Activated T-cell treated with anti-CD3 and anti-CD28 coated beads, Interleukin-2, amount 50 U/mL, for 24 hours (primary cell): ENCODE data around the gene SDHC.
"Not testable (repeated sequence)": the region's sequence is repeated elsewhere in the genome, so short reads cannot be mapped to it uniquely, and the experiment has no call there.

Experiments used
- DNase-seq: peaks from one replicate; pipeline ENCODE4 v3.0.0-alpha.2; 2020
- H3K27ac Mint-ChIP-seq: 2 replicates; pipeline ENCODE4 v1.8.0; 2020; ENCODE audit warnings: mild to moderate bottlenecking, mixed read lengths
- H3K27me3 Mint-ChIP-seq: 2 replicates; pipeline ENCODE4 v1.8.0; 2020; ENCODE audit warnings: mixed read lengths
- H3K36me3 Mint-ChIP-seq: 2 replicates; pipeline ENCODE4 v1.8.0; 2020; ENCODE audit warnings: low read depth, mixed read lengths
- H3K4me1 Mint-ChIP-seq: 2 replicates; pipeline ENCODE4 v1.8.0; 2020; ENCODE audit warnings: low read depth, mixed read lengths
- H3K4me3 Mint-ChIP-seq: 2 replicates; pipeline ENCODE4 v1.8.0; 2020; ENCODE audit warnings: mild to moderate bottlenecking, moderate library complexity, mixed read lengths
- H3K9me3 Mint-ChIP-seq: 2 replicates; pipeline ENCODE4 v1.8.0; 2020; ENCODE audit warnings: mixed read lengths

Gene SDHC

DNA sequence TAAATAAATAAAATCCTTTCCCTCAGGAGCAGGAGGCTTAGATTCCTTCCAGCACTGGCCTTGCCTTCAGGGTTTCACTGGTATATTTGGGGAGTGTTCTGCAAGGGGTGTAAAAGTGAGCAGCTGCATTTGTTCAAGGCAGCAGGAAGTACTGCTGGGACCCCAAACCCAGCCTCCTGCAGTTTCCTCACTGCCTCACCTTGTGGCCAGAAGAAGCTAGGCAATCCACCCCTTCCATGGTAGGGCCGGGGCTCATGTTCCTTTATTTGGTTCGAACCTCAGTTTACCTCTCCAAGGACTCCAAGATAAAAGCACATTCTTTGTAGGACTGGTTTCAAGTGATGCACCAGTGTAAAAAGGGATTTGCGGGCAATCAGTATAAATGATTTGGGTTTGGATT is 74.5 kb downstream of the SDHC start:
- H3K27ac Mint-ChIP-seq, result peak overlapping the region; percentile 97
- H3K9me3 Mint-ChIP-seq, result no peaks in the 10 kb centered on the region
- peaks cover 3% of the 10 kb centered on the region for H3K36me3 Mint-ChIP-seq
- no peak overlapping the region for H3K4me3 Mint-ChIP-seq
- DNase-seq, result no peak
- peaks cover 53% of the 10 kb centered on the region for H3K4me1 Mint-ChIP-seq
- H3K27me3 Mint-ChIP-seq, result no peaks in the 10 kb centered on the region

DNA sequence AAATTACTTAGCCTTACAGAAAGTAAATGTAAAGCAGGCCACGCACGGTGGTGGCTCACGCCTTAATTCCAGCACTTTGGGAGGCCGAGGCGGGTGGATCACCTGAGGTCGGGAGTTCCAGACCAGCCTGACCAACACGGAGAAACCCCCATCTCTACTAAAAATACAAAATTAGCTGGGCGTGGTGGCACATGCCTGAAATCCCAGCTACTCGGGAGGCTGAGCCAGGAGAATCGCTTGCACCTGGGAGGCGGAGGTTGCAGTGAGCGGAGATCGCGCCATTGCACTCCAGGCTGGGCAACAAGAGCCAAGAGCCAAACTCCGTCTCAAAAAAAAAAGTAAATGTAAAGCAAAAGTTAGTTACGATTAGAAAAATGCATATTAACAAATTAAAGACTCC is 75.0 kb downstream of the SDHC start:
- DNase-seq, result not testable (repeated sequence)
- H3K4me1 Mint-ChIP-seq, result peaks cover 53% of the 10 kb centered on the region
- peak overlapping the region; percentile 79 for H3K4me3 Mint-ChIP-seq

DNA sequence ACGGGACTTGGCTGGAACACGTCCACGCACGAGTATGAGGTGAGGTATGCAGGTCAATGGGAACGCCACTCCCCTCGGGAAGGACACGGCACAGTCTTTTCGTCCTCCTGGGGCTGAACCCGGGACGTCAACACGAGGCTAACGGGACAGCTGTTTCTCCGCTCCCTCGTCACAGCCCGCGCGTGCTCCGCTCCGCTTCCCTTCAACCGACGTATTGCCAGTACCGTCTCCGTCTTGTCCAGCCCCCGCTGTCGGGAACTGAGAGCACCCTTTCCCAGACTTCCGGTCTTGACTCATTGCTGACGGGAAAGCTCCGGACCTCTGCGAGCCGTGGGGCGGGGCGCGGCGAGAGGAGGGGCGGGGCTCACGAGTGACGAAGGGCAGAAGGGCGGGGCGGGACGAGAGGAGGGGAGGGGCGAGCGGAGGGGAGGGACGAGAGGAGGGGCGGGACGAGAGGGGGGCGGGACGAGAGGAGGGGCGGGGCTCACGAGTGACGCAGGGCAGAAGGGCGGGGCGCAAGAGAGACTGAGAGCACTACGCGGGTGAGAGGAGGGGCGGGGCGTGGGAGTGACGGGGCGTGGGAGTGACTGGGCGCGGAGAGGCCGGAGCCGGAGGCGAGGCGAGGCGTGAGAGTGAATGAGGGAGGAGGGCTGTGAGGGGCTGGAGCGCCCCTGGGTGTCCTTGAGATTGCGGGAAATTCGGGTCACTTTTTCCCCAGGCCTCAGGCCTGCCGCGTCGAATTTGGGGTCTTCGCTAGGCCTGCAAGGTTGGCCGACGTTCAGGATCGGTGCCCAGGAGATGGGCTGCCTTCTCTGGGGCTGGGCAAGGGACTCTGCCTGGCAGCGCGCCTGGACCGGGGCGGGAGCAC is 75.7 kb downstream of the SDHC start:
- peaks cover 53% of the 10 kb centered on the region for H3K4me1 Mint-ChIP-seq
- peak overlapping the region; percentile 87 for H3K4me3 Mint-ChIP-seq
- peak overlapping the region; percentile 97 for H3K27ac Mint-ChIP-seq
- peak; percentile 92 for DNase-seq
- peaks cover 3% of the 10 kb centered on the region for H3K36me3 Mint-ChIP-seq
- no peaks in the 10 kb centered on the region for H3K27me3 Mint-ChIP-seq
- no peaks in the 10 kb centered on the region for H3K9me3 Mint-ChIP-seq

More for the DNA sequence above, 75.0 kb downstream of the SDHC start:
- H3K27ac Mint-ChIP-seq, result peak overlapping the region; percentile 97
- H3K27me3 Mint-ChIP-seq, H3K36me3 Mint-ChIP-seq, H3K9me3 Mint-ChIP-seq: not testable (repeated sequence)

DNA sequence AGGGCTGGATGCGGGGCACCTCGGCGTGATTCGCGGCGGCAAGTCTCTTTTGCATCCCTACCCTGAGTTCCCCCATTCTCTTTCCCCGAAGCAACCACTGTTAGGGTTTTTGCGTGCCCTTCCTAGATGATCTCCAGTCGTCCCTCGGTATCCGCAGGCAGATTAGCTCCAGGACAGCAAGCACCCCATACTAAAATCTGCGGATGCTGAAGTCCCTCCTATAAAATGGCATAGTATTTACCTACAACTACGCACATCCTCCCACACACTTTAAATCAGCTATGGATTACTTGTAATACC is 76.3 kb downstream of the SDHC start:
- Mint-ChIP-seq H3K9me3 (no peaks in the 10 kb centered on the region), H3K36me3 (peaks cover 3% of the 10 kb centered on the region), H3K27me3 (no peaks in the 10 kb centered on the region), H3K4me1 (peaks cover 53% of the 10 kb centered on the region), H3K27ac (peak overlapping the region; percentile 97), H3K4me3 (peak overlapping the region; percentile 87)
- no peak for DNase-seq

DNA sequence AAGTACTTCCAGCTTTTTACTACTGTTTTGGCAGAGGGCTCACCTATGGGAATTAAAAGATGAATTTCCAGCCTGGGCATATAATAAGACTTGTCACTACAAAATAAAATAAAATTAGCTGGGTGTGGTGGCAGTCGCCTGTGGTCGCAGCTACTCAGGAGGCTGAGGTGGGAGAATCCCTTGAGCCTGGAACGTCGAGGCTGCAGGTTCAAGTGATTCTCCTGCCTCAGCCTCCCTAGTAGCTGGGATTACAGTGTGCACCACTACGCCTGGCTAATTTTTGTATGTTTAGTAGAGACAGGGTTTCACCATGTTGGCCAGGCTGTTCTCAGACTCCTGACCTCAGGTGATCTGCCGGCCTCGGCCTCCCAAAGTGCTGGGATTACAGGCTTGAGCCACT is 77.0 kb downstream of the SDHC start:
- Mint-ChIP-seq H3K4me1 (peaks cover 51% of the 10 kb centered on the region), H3K4me3 (peak overlapping the region; percentile 87)
- not testable (repeated sequence) for H3K27ac Mint-ChIP-seq, H3K27me3 Mint-ChIP-seq, DNase-seq, H3K9me3 Mint-ChIP-seq, H3K36me3 Mint-ChIP-seq

DNA sequence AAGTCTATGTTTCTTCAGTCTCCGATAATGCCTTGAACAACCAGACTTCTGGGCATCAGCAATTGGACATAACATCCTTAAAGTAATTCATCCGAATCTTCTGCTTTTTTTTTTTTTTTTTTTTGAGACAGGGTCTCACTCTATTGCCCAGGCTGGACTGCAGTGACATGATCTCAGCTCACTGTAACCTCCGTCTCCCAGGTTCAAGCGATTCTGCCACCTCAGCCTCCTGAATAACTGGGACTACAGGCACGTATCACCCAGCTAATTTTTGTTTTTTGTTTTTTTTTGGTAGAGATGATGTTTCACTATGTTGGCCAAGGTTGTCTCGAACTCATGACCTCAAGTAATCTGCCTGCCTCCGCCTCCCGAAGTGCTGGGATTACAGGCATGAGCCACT is 77.4 kb downstream of the SDHC start:
- Mint-ChIP-seq H3K9me3 (no peaks in the 10 kb centered on the region), H3K27ac (no peak overlapping the region), H3K27me3 (no peaks in the 10 kb centered on the region), H3K4me1 (peaks cover 47% of the 10 kb centered on the region), H3K36me3 (peaks cover 3% of the 10 kb centered on the region), H3K4me3 (peak overlapping the region; percentile 35)
- DNase-seq, result no peak

DNA sequence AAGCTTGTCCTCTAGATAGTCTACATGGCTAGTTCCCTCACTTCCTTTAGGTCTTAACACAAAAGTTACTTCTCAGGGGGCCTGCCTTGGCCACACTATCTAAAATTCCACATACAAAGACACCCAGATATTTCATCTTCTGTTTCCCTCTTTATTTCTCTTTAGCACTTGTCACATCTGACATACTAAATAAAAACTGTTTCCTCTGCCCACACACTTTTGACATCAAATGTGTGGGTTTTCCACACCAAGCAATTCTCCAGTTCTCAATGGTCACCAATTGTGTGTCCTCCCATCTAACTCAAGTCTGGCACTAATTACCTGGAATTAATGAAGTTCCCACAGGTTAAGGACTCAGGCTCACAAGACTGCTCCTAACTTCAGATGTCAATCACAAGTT is 79.0 kb downstream of the SDHC start:
- Mint-ChIP-seq H3K9me3 (no peaks in the 10 kb centered on the region), H3K36me3 (peaks cover 3% of the 10 kb centered on the region), H3K27ac (no peak overlapping the region), H3K4me1 (peaks cover 37% of the 10 kb centered on the region), H3K27me3 (no peaks in the 10 kb centered on the region), H3K4me3 (no peak overlapping the region)
- no peak for DNase-seq

DNA sequence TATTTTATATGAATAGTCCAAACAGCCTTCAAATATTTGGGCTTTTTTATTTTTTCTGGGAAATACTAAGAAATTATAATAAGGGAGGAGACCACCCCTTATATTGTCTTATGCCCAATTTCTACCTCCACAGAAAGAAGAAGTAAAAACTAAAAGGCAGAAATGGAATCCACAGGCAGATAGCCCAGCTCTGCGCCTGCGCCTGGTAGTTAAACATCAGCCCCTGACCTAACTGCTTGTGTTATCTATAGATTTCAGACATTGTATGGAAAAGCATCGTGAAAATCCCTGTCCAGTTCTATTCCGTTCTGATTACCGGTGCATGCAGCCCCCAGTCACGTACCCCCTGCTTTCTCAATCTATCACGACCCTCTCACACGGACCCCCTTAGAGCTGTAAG is 82.9 kb downstream of the SDHC start:
- Mint-ChIP-seq H3K36me3 (peaks cover 14% of the 10 kb centered on the region), H3K4me1 (peaks cover 42% of the 10 kb centered on the region)
- not testable (repeated sequence) for DNase-seq, H3K27me3 Mint-ChIP-seq, H3K4me3 Mint-ChIP-seq, H3K9me3 Mint-ChIP-seq, H3K27ac Mint-ChIP-seq

DNA sequence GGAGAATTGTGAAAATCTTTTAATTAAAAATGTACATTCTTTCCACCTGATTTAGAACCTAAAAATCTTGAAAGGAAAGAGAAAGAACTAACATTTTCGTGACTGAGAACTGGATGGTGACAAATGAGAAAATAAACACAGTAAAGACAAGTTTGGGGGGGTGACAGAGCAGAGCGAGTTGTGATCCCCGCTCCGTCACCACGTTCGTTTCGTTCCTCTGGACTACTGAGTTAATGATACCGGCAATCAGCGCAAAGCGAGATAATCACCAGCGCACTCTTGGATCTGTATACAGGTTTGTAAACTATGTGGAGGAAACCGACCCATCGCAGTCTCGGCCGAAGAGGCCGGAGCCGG is 84.7 kb downstream of the SDHC start:
- H3K36me3 Mint-ChIP-seq, result peaks cover 14% of the 10 kb centered on the region
- H3K4me3 Mint-ChIP-seq, result peak overlapping the region; percentile 91
- peaks cover 42% of the 10 kb centered on the region for H3K4me1 Mint-ChIP-seq
- H3K9me3 Mint-ChIP-seq, result no peaks in the 10 kb centered on the region
- no peak for DNase-seq
- peak overlapping the region; percentile 100 for H3K27ac Mint-ChIP-seq
- no peaks in the 10 kb centered on the region for H3K27me3 Mint-ChIP-seq

DNA sequence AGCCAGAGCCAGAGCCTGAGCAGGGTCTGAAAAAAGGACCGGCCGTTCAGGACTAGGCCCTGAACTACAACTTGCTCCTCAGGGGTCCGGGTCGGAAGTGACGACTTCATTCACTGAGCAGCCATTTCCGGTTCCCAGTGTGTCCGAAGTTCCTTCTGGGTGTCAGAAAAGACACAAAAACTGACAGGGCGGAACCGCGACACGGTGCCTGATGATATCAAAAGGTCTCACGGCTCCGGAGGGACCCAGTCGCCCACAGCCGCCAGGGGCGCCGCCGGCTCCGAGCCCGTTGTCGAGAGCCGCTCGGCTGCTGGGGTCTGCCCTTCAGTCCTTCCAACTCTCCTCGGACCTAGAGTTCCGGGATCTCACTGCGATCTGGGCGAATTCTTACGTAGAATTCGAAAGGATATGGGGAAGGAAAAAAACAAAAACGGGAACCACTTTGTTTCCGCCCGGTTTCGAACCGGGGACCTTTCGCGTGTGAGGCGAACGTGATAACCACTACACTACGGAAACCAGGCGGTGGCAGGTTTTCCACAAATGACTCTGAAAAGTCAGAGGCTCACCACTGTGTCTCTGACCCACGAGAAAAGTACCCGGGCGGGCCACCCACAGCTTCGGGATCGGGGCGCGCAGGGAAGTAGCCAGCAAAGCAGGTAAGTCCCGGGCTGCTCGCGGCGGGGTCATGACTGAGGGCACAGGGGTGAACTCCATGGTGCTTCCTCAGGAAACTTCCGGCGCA is 85.2 kb downstream of the SDHC start:
- no peaks in the 10 kb centered on the region for H3K27me3 Mint-ChIP-seq
- peaks cover 48% of the 10 kb centered on the region for H3K4me1 Mint-ChIP-seq
- peak overlapping the region; percentile 100 for H3K27ac Mint-ChIP-seq
- DNase-seq, result peak; percentile 96
- peak overlapping the region; percentile 91 for H3K4me3 Mint-ChIP-seq
- H3K36me3 Mint-ChIP-seq, result peaks cover 14% of the 10 kb centered on the region
- no peaks in the 10 kb centered on the region for H3K9me3 Mint-ChIP-seq

DNA sequence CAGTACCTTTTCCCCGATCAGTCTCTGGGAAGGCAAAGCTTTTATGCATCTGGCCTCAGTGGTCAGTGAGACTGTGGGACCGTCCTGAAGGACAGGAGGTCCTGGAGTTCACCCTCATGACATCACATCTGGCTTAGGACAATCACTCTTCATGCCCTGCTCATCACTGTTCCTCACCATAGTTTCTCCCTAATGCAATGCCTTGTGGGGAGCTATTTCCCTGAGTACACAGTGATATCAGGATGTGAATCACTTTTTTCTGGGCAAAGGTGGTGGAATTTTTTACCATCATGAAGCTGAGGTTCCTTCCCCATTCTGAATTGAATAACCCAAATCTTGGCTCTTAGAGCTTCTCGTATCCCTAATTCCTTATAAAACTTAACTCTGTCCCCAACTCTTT is 88.3 kb downstream of the SDHC start:
- no peak for DNase-seq
- no peak overlapping the region for H3K4me3 Mint-ChIP-seq
- no peak overlapping the region for H3K27ac Mint-ChIP-seq
- peaks cover 14% of the 10 kb centered on the region for H3K36me3 Mint-ChIP-seq
- no peaks in the 10 kb centered on the region for H3K9me3 Mint-ChIP-seq
- H3K4me1 Mint-ChIP-seq, result peaks cover 52% of the 10 kb centered on the region
- no peaks in the 10 kb centered on the region for H3K27me3 Mint-ChIP-seq

DNA sequence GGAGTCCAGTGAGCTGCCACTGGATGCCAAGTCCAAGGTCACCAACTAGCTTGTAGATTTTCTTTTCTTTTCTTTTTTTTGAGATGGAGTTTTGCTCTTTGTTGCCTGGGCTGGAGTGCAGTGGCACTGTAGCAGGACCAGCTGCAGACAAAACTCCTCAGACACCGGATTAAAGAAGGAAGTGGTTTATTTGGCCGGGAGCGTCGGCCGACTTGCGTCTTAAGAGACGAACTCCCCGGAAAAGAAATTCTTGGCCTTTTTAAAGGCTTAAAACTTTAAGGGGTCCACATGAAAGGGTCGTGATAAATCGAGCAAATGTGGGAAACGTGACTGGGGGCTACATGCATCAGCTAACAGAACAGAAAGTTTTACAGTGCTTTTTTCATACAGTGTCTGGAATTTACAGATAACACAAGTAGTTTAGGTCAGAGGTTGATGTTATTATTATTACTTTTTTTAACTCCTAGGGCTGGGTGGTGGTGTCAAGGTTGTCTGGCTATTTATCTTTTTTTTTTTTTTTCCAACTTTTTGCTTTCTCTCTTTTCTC is 89.9 kb downstream of the SDHC start:
- Mint-ChIP-seq H3K27me3 (no peaks in the 10 kb centered on the region), H3K4me3 (peak overlapping the region; percentile 43), H3K4me1 (peaks cover 47% of the 10 kb centered on the region), H3K9me3 (no peaks in the 10 kb centered on the region), H3K27ac (no peak overlapping the region), H3K36me3 (peaks cover 11% of the 10 kb centered on the region)
- DNase-seq, result no peak

DNA sequence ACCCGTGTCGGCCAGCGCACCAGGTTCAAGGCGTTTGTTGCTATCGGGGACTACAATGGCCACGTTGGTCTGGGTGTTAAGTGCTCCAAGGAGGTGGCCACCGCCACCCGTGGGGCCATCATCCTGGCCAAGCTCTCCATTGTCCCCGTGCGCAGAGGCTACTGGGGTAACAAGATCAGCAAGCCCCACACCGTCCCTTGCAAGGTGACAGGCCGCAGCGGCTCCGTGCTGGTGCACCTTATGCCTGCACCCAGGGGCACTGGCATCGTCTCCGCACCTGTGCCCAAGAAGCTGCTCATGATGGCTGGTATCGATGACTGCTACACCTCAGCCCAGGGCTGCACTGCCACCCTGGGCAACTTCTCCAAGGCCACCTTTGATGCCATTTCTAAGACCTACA is 92.4 kb downstream of the SDHC start:
- H3K36me3 Mint-ChIP-seq, H3K27me3 Mint-ChIP-seq, H3K9me3 Mint-ChIP-seq, H3K4me3 Mint-ChIP-seq, H3K27ac Mint-ChIP-seq, DNase-seq: not testable (repeated sequence)
- H3K4me1 Mint-ChIP-seq, result peaks cover 47% of the 10 kb centered on the region

DNA sequence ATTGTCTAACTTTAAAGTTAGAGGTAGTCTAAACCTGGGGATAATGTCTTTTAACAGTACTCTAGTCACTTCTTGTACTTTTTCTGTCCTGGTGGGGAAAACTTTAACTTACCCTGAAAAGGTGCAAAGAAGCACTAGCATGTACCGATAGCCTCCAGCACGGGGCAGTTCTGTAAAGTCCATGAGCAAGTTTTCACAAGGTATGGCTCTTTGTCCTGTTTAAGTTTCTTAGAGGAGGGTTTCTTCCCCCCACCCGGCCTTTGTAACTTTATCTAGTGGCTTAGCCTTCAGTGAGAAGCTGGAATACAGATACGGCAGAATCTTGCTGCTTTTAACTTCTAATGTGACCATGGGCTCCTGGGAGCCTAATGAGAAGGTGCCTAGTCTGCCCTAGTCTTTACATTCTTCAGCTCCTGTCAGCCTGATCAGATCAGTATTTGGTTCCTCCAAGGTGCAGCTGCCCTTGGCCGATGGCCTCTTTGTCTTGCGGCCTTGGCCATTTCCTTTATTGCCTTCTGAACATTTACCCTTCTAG is 93.3 kb downstream of the SDHC start:
- Mint-ChIP-seq H3K9me3 (no peaks in the 10 kb centered on the region), H3K36me3 (no peaks in the 10 kb centered on the region), H3K4me3 (no peak overlapping the region), H3K27me3 (no peaks in the 10 kb centered on the region), H3K27ac (no peak overlapping the region), H3K4me1 (peaks cover 40% of the 10 kb centered on the region)
- DNase-seq, result no peak
